Measurements from ENCODE around the gene C16orf92.
"Not testable (repeated sequence)": the region's sequence is repeated elsewhere in the genome, so short reads cannot be mapped to it uniquely, and the experiment has no call there.

The C16orf92 gene

DNA sequence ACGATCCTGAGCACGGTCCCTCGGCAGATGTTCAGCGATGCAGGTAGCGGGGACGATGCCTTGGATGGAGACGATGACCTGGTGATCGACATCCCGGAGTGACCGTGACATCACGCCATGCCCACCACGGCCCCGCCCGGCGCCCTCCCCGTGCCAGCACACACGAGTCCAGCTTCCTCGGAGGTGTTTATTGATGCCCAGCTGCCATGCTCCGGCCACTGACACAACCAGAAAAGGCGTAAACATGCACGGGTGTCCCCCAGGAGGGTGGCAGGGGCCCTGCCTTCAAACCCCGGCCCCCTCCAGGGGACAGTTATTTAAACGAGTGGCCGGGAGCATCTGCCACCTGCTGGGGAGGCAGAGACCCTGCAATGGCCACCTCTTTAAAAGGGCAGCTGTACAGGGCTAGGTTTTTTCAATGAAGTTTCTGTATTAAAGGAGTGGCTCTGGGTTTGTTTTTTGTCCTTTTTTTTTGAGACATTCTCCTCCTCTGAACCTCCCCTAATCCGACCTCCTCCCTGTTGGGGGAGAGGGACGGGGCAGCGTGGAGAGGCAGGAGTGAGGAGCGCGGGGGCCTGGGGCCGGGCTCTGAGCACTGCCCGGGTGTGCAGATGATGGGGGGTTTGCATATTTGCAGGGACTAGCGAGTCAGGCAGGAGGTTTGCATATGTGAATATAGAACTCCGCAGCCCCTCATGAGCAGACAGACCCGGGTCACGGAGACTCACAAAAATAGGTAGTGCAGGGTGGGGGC, 17.5 kb upstream of the C16orf92 start:
- peak; percentile 52 for DNase-seq

DNA sequence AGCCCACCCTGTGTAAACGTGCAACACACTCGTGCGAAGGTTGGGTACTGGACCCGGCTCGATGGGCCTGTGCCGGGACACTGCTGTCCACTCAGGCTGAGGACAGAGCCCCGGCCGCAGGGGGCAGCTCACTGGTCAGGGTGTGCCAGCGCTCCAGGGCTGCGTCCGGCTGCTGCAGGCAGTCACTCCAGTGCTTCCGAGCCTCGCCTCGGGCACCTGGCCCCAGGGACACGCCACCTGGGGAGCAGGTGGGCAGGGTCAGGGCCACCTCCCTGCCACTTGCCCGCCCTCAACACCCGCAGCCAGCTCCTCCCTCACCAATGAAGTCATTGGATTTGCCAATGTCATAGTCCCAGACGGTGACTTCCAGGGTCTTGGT, 16.9 kb upstream of the C16orf92 start:
- no peak for DNase-seq

DNA sequence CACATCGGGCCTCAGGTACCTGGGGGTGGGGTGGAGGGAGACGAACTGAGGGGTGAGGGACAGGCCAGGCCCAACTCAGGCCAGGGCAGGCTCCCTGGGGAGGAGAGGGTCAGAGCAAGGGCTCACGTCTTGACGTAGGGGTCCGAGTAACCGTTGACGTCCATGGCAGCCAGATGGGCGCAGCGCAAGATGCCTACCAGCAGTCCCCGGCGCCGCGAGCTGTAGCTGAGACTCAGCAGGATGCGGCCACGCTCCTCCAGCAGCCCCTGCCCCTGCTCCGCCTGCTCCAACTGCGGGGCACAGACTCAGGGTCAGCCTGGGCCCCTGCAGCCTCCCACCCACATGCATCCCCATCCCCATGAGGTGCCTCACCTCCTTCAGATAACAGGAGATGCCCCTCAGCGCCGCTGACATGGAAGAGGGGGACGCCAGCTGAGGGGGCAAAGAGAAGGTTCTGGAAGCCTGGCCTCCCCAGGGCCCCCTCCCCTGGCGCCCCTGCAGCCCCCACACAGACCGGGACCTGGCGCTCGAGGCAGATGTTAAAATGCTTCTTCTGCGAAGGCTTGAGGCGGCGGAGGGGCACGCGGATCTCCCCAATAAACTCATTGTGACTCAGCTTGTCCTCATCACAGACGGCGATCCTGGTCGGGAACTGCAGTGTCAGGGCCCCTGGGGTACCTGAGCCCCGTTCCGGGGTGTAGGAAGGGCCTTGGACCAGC, 16.2 kb upstream of the C16orf92 start:
- no peak for DNase-seq

DNA sequence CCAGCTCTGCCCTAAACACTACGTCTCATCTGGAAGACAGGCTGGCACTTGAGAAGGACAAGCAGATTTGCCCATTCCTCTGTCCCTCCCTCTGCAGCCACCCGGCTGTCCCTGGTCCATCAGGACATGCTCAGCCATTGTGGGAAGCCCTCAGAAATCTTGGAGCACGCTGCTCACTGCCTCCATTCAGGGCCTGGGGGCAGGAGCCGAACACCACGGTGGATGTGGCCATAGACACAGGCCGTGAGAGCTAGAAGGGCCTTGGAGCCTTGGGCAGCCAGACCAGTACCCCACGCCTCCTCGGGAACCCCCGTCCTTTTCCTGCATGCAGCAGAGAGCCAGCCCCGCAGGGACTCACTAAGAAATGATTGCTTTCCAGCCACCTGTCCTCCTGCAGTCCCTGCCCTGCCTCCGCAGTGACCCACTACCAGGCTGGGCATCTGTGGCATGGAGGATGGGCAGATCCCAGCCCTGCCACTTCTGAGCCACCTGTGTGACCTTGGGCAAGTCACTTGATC, 15.6 kb upstream of the C16orf92 start:
- no peak for DNase-seq

DNA sequence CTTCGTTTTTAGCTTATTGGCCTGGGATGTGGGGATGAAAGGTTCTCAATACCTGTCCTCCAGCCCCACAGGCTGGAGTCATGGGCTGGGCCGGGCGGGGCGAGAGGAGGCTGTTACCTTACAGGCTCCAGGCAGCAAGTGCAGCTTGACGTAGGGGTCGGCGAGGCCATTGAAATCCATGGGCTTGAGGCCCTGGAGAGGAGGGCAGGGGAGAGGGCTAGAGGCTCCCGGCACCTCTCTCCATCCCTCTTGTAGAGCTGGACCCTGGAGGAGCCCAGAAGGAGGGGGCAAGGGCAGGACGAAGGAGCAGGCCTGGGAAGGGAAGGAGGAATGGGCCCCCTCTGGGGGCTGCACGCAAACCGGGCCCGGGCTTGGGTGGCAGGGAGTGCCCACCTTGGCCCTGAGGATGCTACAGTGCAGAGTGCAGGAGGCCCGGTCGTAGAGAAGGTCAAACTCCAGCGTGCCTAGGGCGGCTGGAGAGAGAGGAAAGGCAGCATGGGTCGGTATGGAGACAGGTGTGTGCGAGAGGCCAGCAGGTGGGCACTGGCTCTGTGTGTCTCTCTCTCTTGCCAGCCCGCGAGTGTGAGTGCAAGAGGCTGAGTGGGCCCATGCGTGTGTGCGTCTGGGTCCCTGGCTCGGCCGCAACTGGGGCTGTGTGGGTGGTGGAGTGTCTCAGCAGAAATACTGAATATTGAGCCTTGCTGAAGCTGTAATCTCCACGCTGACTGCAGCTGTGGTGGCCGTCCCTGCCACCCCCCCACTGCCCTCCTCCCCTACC, 13.7 kb upstream of the C16orf92 start:
- no peak for DNase-seq

DNA sequence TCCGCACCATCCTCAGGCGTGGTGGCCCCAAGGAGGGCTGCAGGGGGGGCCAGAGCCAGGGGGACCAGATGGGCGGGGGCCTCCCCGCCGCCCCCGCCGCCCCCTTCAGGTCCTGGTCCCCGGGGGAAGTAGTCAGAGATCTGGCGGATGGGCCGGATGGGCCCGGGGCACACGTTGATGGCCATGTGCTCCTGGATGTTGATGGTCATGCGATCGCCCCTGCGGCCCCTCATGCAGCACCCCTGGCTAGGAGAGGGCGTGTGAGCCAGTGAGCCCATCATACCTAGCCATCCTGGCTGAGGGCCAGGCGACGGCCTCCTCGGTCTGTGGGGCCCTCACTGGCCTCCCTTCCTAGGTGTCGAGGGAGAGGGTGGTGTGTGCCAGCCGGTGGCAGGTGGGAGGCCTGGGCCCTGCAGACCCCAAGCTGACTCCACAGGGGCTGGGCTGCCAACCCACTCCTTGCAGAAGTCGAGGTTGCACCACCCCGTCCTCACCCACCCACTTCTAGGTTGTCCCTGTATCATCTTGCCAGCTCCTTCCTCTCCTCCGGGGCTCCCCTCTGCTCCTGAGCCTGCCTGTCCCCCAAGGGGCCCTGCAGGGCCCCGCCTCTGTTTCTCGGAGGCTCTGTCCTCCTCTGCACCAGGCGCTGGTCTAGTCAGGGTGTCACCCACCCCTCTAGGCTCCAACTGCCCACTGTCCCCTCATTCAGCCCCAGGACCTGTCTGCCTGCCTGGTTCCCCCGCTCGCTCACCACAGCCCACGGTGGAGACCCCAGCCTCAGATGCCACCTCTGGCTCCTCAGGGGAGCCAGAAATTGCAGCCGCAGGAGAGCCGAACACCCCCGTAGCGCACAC, 12.8 kb upstream of the C16orf92 start:
- DNase-seq, result no peak

DNA sequence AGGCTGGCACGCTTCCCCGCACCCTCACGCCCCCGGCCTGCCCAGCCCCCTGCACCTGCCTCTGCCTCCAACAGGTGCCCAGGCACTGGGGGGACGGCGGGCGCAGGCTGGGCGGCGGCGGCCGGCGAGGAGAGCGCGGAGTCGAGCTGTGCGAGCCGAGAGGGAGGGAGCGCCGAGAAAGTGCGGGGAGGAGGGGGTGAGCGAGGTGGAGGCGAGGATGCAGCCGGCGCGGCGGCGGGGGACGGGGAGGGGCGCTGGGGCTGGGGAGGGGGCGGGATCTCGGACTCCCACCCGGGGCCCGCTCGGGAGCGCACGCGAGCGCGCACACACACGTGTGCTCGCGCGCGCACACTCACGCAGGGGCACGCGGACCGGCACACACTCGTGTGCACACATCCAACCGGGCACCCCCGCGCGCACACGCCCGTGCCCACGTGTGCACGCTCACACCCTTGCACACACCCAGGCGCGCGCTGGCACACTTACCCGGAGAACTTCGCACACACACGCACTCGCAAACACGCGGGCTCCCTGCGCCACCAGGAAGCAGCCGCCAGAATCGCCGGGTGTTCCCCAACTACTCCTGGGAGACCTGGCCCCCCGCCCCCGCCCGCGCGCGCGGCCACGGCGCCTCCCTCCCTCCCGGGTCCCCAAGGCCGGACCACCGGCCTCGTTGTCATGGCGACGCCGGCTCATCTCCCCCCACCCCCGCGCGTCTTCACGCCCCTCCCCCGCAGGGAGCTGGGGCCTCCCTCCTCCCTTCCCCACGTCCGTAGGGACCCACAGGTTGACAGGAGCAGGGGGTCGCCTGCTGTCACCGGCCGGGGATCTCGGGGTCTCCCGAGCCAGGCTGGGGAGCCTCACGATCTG, 11.9 kb upstream of the C16orf92 start, which contains the start of gene DOC2A:
TSS of gene DOC2A (minus strand) at position 184 of the 870 bp plus-strand sequence. CDS start 805 bp downstream, outside the sequence.
- peak in 1 of 2 donors; percentile 30 for DNase-seq

DNA sequence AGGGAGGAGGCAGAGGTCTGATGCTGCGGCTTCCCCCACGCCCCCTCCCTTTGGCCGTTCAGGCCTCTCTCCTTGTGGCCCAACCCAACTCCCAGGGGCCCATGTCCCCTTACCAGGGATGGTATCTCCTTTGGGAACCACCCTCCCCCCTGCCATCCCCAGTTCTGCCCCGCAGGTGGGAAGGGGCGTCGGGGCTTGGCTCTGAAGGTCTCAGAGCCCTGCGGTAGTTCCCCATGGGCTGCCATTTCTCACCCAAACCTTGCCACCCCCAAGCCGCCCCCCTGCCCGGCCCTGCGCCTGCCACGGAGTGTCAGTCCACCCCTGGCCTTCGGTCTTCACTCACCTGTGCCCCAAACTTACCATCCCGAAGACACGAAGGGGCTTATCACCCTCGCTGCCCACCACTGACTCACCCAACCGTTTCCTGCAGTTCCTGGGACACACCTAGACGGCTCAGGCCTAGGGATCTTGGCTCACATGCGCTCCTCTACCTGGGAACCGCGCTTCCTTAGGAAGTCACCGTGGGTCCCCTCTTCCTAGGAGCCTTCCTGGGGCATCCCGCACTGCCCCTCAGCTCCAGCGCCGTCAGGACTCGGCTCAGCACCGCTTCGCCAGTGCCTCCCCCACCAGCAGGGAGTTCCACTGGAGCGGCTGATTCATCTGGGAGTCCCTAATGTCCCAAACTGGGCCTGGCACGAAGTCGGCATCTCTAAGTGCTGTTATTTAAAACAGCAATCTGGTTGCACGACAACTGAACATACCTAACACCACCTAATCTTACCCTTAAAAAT, 11.1 kb upstream of the C16orf92 start:
- no peak for DNase-seq

DNA sequence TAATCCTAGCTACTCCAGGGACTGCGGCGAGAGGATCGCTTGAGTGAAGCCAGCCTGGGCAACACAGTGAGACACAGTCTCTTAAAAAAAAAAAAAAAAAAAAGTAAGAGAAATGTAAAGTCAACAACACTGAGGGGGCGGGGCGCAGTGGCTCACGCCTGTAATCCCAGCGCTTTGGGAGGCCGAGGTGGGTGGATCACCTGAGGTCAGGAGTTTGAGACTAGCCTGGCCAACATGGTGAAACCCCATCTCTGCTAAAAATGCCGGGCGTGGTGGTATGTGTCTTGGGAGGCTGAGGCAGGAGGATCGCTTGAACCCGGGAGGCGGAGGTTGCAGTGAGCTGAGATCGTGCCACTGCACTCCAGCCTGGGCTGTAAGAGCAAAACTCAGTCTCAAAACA, 10.4 kb upstream of the C16orf92 start:
- DNase-seq, result not testable (repeated sequence)

DNA sequence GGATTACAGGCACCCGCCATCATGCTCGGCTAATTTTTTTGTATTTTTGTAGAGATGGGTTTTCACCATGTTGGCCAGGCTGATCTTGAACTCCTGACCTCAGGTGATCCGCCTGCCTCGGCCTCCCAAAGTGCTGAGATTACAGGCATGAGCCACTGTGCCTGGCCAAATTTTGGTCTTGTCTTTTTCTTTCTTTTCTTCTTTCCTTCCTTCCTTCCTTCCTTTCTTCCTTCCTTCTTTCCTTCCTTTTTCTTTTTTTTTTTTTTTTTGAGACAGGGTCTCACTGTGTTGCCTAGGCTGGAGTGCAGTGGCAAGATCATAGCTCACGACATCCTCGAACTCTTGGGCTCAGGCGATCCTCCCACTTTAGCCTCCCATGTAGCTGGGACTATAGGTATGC, 7.5 kb upstream of the C16orf92 start:
- not testable (repeated sequence) for DNase-seq

DNA sequence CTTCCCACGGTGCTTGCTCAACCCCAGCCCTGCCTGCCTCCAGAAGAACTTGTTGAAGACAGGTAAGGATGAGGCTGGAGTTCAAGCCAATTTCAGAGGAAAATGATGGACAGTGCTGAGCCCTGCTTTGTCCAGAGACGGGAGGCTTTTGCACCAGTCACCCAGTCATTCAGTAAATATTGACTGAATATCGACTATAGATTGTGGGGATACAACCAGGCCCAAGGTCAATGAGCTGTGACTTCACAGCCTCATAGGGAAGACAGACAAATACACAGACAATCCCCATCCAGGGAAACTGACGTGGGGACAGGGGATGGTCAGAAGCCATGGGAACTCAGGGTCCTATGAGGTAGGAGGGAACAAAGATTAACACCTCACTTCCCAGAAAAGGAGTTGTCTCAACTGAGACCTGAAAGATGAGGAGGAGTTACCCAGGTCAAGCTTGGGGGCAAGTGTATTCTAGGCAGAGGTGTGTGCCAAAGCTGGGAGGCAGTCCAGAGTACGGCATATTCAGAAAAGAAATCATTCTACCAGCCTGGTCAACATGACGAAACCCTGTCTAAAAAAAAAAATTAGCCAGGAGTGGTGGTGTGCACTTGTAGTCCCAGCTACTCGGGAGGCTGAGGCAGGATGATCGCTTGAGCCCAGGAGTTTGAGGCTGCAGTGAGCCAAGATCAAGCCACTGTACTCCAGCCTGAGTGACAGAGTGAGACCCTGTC, 6.3 kb upstream of the C16orf92 start:
- DNase-seq, result no peak

DNA sequence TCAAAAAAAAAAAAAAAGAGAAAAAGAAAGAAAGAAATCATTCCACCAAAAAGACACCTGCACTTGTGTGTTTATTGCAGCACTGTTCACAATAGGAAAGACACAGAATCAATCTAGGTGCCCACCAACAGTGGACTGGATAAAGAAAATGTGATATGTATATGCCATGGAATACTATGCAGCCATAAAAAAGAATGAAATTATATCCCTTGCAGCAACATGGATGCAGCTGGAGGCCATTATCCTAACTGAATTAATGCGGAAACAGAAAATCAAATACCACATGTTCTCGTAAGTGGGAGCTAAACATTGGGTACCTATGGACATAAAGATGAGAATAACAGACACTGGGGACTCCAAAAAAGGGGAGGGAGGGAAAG, 5.7 kb upstream of the C16orf92 start:
- DNase-seq, result no peak

DNA sequence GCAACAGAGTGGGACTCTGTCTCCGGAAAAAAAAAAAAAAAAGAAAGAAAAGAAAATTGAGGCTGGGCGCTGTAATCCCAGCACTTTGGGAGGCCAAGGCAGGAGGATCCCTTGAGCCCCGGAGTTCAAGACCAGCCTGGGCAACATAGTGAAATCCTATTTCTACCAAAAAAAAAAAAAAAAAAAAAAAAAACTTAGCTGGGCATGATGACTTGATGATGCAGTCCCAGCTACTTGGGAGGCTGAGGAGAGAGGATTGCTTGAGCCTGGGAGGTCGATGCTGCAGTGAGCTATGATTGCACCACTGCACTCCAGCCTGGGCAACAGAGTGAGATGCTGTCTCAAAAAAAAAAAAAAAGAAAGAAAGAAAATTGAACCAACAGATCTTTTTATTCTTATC, 5.1 kb upstream of the C16orf92 start:
- not testable (repeated sequence) for DNase-seq

DNA sequence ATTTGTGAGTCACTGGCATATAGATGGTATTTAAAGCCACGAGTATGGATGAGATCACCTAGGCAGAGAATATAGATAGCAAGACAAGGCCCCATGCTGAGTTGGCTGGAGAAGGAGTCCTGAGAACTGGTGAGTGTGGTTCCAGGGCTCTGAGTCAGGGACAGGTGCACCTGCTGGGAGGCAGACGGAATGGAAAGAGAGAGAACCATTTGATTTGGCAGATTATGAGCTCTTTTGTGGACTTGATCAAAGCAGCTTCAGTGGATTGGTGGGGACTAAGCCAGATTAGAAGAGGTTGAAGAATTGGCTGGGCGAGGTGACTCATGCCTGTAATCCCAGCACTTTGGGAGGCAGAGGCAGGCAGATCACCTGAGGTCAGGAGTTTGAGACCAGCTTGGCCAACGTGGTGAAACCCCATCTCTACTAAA, 4.3 kb upstream of the C16orf92 start:
- DNase-seq, result no peak

DNA sequence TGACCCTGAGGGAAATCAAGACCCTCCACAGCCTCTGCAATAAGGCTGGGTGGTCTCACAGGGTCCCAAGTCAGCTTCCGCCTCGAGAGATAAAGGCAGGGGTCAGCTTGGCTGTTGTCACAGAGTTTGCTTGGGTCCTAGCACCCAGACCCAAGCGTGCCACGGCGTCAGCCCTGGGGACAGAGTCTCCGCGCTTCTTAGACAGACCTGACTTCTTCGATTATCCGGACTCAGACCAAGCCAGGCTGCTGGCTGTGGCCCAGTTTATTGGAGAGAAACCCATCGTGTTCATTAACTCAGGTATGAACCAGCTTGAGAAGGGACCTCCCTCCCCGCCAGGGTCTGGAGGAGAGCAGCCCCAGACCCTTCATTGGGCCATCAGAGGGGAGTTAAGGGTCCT, 588 bp downstream of the C16orf92 start:
- no peak for DNase-seq

DNA sequence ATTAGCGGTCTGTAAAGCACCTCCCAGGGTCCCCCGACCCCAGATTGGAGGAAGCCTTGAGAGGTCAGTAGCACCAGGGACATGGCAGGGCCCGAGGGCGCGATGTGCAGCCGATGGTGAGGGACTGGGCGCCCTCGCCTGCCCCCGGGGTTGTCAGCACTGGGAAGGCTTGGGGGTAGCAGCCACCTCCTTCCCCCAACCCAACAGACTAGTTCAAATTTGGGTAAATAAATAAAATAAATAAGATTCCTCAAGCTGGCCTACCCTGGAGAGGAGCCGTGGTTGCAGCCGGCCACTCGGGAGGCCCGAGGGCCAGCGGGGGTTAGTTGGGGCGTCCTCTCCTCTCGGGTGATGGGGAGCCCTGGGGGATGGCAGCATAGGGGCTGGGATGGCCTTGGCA, 1.5 kb downstream of the C16orf92 start:
- no peak for DNase-seq

DNA sequence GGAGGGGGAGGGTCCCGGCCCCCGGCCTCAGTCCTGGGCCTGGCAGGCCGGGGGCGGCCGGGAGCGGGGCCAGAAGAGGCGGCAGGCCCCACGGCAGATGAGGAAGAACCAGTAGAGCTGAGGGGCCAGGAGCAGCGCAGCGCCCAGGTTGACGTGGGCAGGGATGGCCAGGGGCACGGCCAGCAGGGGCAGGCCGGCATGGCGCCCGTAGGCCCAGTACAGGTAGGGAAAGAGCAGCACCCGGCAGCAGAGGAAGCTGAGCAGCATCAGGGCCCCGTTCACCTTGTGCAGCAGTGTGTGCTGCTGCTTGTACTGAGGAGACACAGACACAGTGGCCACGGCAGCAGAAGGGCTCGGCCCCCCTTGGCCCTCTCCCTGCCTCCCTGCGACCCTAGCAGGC, 2.2 kb downstream of the C16orf92 start:
- no peak for DNase-seq

DNA sequence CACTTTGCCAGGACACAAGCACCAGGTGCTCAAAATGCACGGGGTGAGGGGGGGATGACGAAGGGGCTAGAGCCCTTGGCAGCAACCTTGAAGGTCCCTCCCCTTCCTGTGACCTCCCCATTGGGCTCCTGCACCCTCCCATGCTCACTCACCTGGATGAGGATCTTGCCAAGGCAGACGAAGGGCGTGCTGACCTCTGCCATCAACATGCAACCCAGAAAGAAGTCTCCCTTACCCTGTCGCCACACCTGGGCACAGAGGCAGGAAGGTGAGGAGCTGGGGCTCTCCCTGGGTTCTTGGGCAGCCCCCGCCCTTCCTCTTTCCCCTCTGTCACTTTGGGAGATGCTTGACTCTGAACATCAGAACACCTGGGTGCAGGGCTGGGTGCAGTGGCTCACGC, 2.6 kb downstream of the C16orf92 start:
- no peak for DNase-seq

DNA sequence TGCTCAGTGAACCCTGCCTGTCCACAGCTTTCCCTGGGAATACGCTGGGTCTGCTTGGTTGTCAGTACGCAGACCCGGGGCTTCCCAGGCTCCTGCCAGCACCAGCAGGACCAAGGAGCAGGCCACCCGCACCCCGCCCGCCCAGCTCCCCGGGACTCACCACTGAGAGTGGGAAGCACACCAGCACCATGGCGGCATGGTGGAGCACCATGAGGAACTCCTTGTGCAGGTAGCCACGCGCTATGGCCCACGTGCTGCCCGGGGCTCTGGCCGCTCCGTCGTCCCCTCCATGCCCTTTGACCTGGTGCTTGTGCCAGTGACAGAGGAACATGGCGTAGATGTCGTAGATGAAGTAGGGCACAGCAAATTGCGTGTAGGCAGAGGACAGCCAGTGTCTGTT, 3.5 kb downstream of the C16orf92 start:
- DNase-seq, result no peak

Data from CD4-positive, alpha-beta T cell treated with Interleukin-4 for 1 hour (primary cell).